H1 (cell line): Measurements from ENCODE around the gene TNS1.

Experiments used
- BCL11A ChIP-seq, 2 experiments: IDR thresholded peaks; one replicate each; pipeline ENCODE4 v1.6.1; 2011; ENCODE audit warnings: low read depth in 2 of 2, low read length in 2 of 2, mild to moderate bottlenecking in 2 of 2
- CHD2 ChIP-seq: IDR thresholded peaks from 2 replicates; pipeline ENCODE4 v1.6.1; 2012; ENCODE audit warnings: low read length, improper control_type of control experiment
- CREB1 ChIP-seq: IDR thresholded peaks from 2 replicates; pipeline ENCODE4 v1.6.1; 2012; ENCODE audit warnings: inconsistent platforms
- EZH2 ChIP-seq: fragments of 200-600 bp; sonication (generic); IDR thresholded peaks from 2 replicates; pipeline ENCODE4 v1.7.1; 2012; ENCODE audit warnings: low read depth, mild to moderate bottlenecking, moderate library complexity, low read length, inconsistent platforms; ENCODE audit not compliant: severe bottlenecking
- HDAC2 ChIP-seq, 2 experiments: fragments of 300-600 bp in 1 of 2; sonication (generic) in 1 of 2; IDR thresholded peaks; 2 replicates each; pipeline ENCODE4 v1.6.1; 2011 to 2012; ENCODE audit warnings: low read depth in 2 of 2, low read length in 2 of 2, mild to moderate bottlenecking in 2 of 2, moderate library complexity in 2 of 2, borderline replicate concordance in 1 of 2, inconsistent platforms in 1 of 2
- POLR2A ChIP-seq, 2 experiments: IDR thresholded peaks; 1 replicate in 1 of 2; 2 replicates in 1 of 2; pipeline ENCODE4 v1.6.1; 2011; ENCODE audit warnings: low read depth in 2 of 2, low read length in 2 of 2, mild to moderate bottlenecking in 2 of 2; ENCODE audit errors: control extremely low read depth in 1 of 2
- POLR2AphosphoS5 ChIP-seq: IDR thresholded peaks from 2 replicates; pipeline ENCODE4 v1.6.1; 2011; ENCODE audit warnings: low read depth, low read length
- RAD21 ChIP-seq, 2 experiments: IDR thresholded peaks in 1 of 2; conservative IDR thresholded peaks in 1 of 2; 2 replicates each; pipeline ENCODE4 v1.6.1; 2011; ENCODE audit warnings: low read depth in 2 of 2, low read length in 2 of 2, improper control_type of control experiment in 1 of 2, inconsistent platforms in 1 of 2, mild to moderate bottlenecking in 1 of 2, moderate library complexity in 1 of 2
- RNF2 ChIP-seq: fragments of 200-900, 300-1000 bp; sonication (generic); IDR thresholded peaks from 2 replicates; pipeline ENCODE4 v1.7.1; 2016; ENCODE audit warnings: borderline replicate concordance, low read depth, mild to moderate bottlenecking, antibody characterized with exemption, low read length; ENCODE audit not compliant: poor library complexity, severe bottlenecking; ENCODE audit errors: missing control alignments
- SIN3A ChIP-seq, 2 experiments: IDR thresholded peaks in 1 of 2; conservative IDR thresholded peaks in 1 of 2; 2 replicates each; pipeline ENCODE4 v1.6.1; 2011 to 2012; ENCODE audit warnings: low read length in 2 of 2, improper control_type of control experiment in 1 of 2, low read depth in 1 of 2, mild to moderate bottlenecking in 1 of 2
- ZNF274 ChIP-seq: IDR thresholded peaks from 2 replicates; pipeline ENCODE4 v1.7.0; 2012; ENCODE audit warnings: low read length, borderline replicate concordance; ENCODE audit errors: extremely low read depth
- TF ChIP-seq, protein P1 (sequence below), 3 experiments: IDR thresholded peaks; 1 replicate in 2 of 3; 2 replicates in 1 of 3; pipeline versions ENCODE4 v1.5.1 to v1.6.1; 2011; ENCODE audit warnings: low read length in 3 of 3, mild to moderate bottlenecking in 3 of 3, inconsistent platforms in 2 of 3, low read depth in 1 of 3, moderate library complexity in 1 of 3; ENCODE audit not compliant: insufficient read depth in 1 of 3; ENCODE audit errors: control extremely low read depth in 1 of 3
- TF ChIP-seq, protein P2 (sequence below): IDR thresholded peaks from 2 replicates; pipeline ENCODE4 v1.6.1; 2011; ENCODE audit warnings: low read length, improper control_type of control experiment

DNA sequence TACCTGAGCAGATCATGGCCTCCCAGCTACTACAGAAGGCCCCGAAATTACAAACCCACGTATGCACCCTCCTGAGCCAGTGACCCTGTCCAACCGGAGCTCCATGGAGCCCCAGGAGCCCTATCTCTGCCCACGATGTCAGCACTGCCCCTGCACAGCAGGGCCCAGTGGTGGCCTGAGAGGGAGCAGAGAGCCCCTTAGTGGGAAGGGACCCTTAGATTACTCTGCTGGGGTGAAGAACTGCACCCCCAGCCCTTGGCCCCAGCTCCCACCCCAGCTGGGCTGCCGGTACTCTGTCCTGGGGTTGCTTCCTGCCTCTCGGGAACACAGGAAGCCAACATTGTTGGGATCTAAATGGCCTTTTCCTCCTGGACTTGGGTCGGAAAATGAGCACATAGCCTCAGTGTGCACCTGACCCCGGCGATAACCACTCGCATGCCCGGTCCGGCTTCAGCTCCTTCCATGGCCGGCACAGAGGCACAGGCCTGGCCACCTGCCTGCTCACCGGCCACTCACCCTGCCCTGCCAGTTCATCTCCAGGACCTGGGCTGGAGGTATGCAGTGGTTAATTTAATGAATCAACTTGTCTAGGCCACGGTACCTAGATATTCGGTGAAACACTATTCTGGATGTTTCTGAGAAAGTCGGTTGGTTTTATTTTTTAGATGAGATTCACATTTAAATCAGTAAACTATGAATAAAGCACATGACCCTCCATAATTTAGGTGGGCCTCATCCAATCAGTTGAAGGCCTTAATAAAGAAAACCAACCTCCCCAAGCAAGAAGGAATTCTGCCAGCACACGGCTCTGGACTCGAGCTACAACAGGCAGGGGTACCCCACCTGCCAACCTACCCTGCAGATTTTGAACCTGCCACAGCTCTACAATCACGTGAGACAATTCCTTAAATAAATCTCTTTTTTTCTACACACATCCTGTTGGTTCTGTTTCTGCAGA lies 19.2 kb downstream of the TNS1 start:
- TF ChIP-seq POLR2A (IDR thresholded peaks at IDR 0.05; ENCODE audit: control extremely low read depth in 1 of 2, low read depth in 2 of 2, low read length in 2 of 2) (no peak), SIN3A (conservative IDR thresholded peaks at IDR 0.05 in 1 of 2, IDR thresholded peaks at IDR 0.05 in 1 of 2; ENCODE audit: low read depth in 1 of 2, low read length in 2 of 2) (no peak), EZH2 (no peak), CREB1 (no peak), HDAC2 (IDR thresholded peaks at IDR 0.05; ENCODE audit: borderline replicate concordance in 1 of 2, low read depth in 2 of 2, low read length in 2 of 2) (no peak), CHD2 (no peak), POLR2AphosphoS5 (no peak), BCL11A (IDR thresholded peaks at IDR 0.05; ENCODE audit: low read depth in 2 of 2, low read length in 2 of 2) (no peak), RNF2 (no peak), RAD21 (IDR thresholded peaks at IDR 0.05 in 1 of 2, conservative IDR thresholded peaks at IDR 0.05 in 1 of 2; ENCODE audit: low read depth in 2 of 2, low read length in 2 of 2) (no peak), ZNF274 (no peak)
- TF ChIP-seq, protein P1, sequence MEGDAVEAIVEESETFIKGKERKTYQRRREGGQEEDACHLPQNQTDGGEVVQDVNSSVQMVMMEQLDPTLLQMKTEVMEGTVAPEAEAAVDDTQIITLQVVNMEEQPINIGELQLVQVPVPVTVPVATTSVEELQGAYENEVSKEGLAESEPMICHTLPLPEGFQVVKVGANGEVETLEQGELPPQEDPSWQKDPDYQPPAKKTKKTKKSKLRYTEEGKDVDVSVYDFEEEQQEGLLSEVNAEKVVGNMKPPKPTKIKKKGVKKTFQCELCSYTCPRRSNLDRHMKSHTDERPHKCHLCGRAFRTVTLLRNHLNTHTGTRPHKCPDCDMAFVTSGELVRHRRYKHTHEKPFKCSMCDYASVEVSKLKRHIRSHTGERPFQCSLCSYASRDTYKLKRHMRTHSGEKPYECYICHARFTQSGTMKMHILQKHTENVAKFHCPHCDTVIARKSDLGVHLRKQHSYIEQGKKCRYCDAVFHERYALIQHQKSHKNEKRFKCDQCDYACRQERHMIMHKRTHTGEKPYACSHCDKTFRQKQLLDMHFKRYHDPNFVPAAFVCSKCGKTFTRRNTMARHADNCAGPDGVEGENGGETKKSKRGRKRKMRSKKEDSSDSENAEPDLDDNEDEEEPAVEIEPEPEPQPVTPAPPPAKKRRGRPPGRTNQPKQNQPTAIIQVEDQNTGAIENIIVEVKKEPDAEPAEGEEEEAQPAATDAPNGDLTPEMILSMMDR (IDR thresholded peaks at IDR 0.05; ENCODE audit: control extremely low read depth in 1 of 3, insufficient read depth in 1 of 3, low read depth in 1 of 3, low read length in 3 of 3): no peak
- TF ChIP-seq, protein P2, sequence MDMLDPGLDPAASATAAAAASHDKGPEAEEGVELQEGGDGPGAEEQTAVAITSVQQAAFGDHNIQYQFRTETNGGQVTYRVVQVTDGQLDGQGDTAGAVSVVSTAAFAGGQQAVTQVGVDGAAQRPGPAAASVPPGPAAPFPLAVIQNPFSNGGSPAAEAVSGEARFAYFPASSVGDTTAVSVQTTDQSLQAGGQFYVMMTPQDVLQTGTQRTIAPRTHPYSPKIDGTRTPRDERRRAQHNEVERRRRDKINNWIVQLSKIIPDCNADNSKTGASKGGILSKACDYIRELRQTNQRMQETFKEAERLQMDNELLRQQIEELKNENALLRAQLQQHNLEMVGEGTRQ: no peak
